PFSK-1 (cell line): ENCODE data around the gene SVIP.

Source experiments
- POLR2AphosphoS5 ChIP-seq: IDR thresholded peaks from 2 replicates; pipeline ENCODE4 v1.6.1; 2012; ENCODE audit warnings: low read depth, mild to moderate bottlenecking, control low read depth, low read length, moderate library complexity
- REST ChIP-seq, 2 experiments: IDR thresholded peaks; 2 replicates each; pipeline versions ENCODE4 v1.6.1 to v1.8.0; 2011 to 2012; ENCODE audit warnings: low read depth in 2 of 2, low read length in 2 of 2, control low read depth in 1 of 2, inconsistent platforms in 1 of 2, mild to moderate bottlenecking in 1 of 2, moderate library complexity in 1 of 2; ENCODE audit not compliant: insufficient read depth in 1 of 2
- SIN3A ChIP-seq: IDR thresholded peaks from 2 replicates; pipeline ENCODE4 v1.6.1; 2012; ENCODE audit warnings: mild to moderate bottlenecking, low read length, moderate library complexity, borderline replicate concordance; ENCODE audit not compliant: insufficient read depth

GRCh38 chr11:22780952-22781593, 48.5 kb downstream of the SVIP start:
- TF ChIP-seq POLR2AphosphoS5, result no peak
- TF ChIP-seq REST (IDR thresholded peaks at IDR 0.05; ENCODE audit: insufficient read depth in 1 of 2, low read depth in 2 of 2, low read length in 2 of 2), result no peak
- no peak for TF ChIP-seq SIN3A
